BLaER1 (cell line): ENCODE data around the gene ENDOU.
A peak's percentile ranks its signal among the peaks of the same experiment; 100 is the strongest.

Source experiments
- H3K27ac ChIP-seq: shearing (Covaris generic); formaldehyde crosslinking; 2 replicates; pipeline ENCODE4 v1.8.1; 2022
- H3K27me3 ChIP-seq: shearing (Covaris generic); formaldehyde crosslinking; 2 replicates; pipeline ENCODE4 v1.8.1; 2022
- H3K36me3 ChIP-seq: shearing (Covaris generic); formaldehyde crosslinking; 2 replicates; pipeline ENCODE4 v1.8.1; 2022
- H3K4me1 ChIP-seq: shearing (Covaris generic); formaldehyde crosslinking; 2 replicates; pipeline ENCODE4 v1.8.1; 2022
- H3K4me2 ChIP-seq: shearing (Covaris generic); formaldehyde crosslinking; 2 replicates; pipeline ENCODE4 v1.8.1; 2022
- H3K4me3 ChIP-seq: shearing (Covaris generic); formaldehyde crosslinking; 2 replicates; pipeline ENCODE4 v1.8.1; 2022
- H3K9ac ChIP-seq: shearing (Covaris generic); formaldehyde crosslinking; 2 replicates; pipeline ENCODE4 v1.8.1; 2022
- H3K9me3 ChIP-seq: shearing (Covaris generic); formaldehyde crosslinking; 2 replicates; pipeline ENCODE4 v1.8.1; 2022
- H4K20me1 ChIP-seq: shearing (Covaris generic); formaldehyde crosslinking; 2 replicates; pipeline ENCODE4 v1.8.1; 2022
- Cebpa-rat ChIP-seq: shearing (Covaris generic); IDR thresholded peaks from 2 replicates; pipeline ENCODE4 v1.8.1; 2022

The ENDOU gene, protein sequence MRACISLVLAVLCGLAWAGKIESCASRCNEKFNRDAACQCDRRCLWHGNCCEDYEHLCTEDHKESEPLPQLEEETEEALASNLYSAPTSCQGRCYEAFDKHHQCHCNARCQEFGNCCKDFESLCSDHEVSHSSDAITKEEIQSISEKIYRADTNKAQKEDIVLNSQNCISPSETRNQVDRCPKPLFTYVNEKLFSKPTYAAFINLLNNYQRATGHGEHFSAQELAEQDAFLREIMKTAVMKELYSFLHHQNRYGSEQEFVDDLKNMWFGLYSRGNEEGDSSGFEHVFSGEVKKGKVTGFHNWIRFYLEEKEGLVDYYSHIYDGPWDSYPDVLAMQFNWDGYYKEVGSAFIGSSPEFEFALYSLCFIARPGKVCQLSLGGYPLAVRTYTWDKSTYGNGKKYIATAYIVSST

DNA sequence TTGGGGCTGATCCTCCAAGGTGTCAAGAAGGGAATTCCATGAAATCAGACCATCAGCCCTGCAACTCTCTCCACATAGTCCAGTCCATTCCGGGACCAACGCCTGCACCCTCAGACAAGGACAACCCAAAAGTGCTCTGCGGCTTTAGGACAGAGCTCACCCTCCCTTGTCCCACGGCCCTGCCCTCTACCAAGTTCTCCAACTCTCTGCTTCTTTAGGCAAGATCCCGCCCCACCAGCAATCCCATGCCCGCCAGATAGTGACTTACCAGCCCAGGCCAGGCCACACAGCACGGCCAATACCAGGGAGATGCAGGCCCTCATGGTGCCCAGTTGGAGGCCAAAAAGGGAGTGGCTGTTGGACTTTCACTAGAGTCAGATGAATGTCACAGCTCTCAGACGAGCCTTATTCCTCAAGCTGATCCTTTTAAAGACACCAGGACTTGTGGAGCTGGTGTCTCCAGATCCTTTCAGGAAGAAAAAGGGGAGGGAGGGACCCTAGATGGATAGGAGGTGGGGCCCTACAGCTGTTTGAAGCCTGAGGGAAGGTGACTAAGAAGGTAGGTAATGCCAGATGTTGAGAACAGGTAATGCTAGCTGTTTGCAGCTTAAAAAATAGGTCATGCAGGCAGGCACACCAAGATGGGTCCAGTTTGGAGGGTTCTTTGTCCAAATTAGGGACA lies at the start of gene ENDOU:
TSS of gene ENDOU (minus strand) at position 400 of the 682 bp plus-strand sequence. CDS start at position 323, 77 bp downstream.
- TF ChIP-seq Cebpa-rat: no peak
- Histone ChIP-seq H3K27ac (peak within 1 kb of the TSS; percentile 12; the same call in 1 of the 2 replicates), H3K9me3 (no peaks in the 10 kb centered on the region), H3K4me2 (peak within 1 kb of the TSS; percentile 76), H3K4me1 (peaks cover 55% of the 10 kb centered on the region), H4K20me1 (no peaks in the 10 kb centered on the region), H3K4me3 (no peak within 1 kb of the TSS), H3K9ac (no peak within 1 kb of the TSS), H3K36me3 (no peaks in the 10 kb centered on the region), H3K27me3 (no peaks in the 10 kb centered on the region)

DNA sequence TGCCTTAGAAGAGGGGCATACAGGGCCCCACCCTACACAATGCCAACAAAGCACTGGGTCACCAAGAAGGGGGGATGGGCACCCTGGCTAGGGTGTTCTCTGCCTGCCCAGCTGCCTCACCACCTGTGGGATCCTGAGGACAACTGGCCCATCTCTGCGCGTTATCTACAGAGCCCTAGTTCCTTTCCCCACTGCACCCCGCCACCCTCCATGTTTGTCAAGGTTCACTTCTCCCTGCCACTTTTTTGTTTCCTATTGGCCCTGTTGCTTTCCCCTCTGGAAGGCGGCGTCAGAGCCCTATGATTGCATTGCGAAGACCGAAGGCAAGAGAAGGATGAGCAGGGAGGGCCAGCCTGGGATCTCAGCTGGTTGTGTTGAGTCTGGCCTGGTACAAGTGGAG lies 49.4 kb upstream of the ENDOU start:
- Histone ChIP-seq H3K27me3 (no peaks in the 10 kb centered on the region), H3K9me3 (no peaks in the 10 kb centered on the region), H3K27ac (peak overlapping the region; percentile 78), H4K20me1 (peaks cover 41% of the 10 kb centered on the region), H3K9ac (no peak overlapping the region), H3K4me2 (peak overlapping the region; percentile 94), H3K4me3 (peak overlapping the region; percentile 39; the same call in 1 of the 2 replicates), H3K4me1 (peaks cover 67% of the 10 kb centered on the region), H3K36me3 (no peaks in the 10 kb centered on the region)
- TF ChIP-seq Cebpa-rat: no peak

DNA sequence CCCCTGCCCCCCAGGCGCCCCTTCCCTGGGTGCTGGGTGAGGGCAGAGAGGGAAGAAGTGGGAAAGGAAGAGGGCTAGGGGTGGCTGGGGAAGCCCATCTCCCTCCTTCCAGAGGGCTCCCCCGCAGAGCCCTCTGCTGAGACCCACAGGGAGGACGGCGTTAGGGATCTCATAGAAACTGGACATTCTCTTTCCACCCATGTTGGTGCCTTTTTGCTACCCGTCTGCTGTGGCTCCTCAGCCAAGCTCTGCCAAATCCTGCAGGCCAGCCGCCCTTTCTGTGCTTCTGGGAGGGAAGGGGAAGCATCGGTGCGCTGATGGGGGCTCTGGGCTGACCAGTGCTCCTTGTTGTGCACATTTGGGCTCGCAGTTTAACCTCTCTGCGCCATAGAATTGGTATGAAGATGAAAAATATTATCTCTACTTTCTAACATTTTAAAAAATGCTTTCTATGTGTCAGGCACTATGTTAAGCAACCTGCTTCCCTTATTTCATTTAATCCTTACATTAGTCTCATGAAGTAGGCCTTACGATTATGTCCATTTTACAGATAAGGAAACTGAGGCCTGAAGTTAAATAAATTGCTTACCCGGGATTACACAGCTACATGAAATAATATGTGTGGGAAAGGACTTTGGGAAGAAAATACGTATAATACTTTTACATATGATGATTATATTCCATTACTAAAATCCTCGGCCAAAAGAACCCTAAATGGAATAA lies 48.7 kb upstream of the ENDOU start:
- Histone ChIP-seq H3K36me3 (no peaks in the 10 kb centered on the region), H3K27me3 (no peaks in the 10 kb centered on the region), H3K4me1 (peaks cover 61% of the 10 kb centered on the region), H4K20me1 (peaks cover 36% of the 10 kb centered on the region), H3K9ac (peak overlapping the region; percentile 82), H3K4me3 (peak overlapping the region; percentile 83), H3K9me3 (no peaks in the 10 kb centered on the region), H3K27ac (peak overlapping the region; percentile 82), H3K4me2 (peak overlapping the region; percentile 94)
- TF ChIP-seq Cebpa-rat: no peak

DNA sequence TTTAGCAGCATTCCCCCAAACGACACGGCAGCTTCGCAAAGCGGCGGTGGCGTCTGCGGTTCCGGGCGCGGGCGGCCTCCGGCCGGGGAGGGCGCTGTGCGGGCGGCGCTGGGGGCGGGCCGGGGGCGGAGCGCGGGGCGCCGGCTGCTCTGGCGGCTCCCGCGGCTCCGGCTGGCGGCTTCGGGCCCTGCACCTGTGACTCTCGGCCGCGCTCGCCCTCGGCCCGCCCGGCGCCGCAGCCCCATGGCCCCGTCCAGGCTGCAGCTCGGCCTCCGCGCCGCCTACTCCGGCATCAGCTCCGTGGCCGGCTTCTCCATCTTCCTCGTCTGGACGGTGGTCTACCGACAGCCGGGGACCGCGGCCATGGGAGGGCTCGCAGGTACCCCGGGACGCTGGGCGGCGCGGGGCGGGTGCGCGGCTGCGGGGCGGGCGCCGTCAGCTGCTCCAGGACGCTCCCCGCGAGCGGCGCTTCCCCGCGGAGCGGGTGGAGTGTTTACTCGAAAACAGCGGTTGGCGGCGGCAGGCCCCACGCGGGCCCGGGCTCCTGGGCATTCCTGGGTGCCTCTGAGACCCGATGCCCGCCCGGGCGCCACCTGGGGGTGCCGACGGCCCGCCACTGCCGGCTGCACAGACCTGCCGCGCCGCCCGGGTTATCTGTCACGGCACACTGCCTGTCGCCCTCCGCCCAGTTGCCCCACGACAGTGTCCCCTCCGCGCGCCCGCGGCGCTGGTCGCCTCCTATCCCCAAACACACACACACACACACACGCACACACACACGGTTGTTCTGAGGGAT lies 48.0 kb upstream of the ENDOU start, which contains the start of gene SLC48A1:
TSS of gene SLC48A1 (plus strand) at position 177 of the 796 bp plus-strand sequence. CDS start at position 244, 67 bp downstream.
- peaks cover 29% of the 10 kb centered on the region for H4K20me1 ChIP-seq
- no peaks in the 10 kb centered on the region for H3K36me3 ChIP-seq
- no peaks in the 10 kb centered on the region for H3K27me3 ChIP-seq
- H3K4me3 ChIP-seq: peak within 1 kb of the TSS; percentile 83
- peak within 1 kb of the TSS; percentile 82 for H3K9ac ChIP-seq
- no peak for TF ChIP-seq Cebpa-rat
- no peaks in the 10 kb centered on the region for H3K9me3 ChIP-seq
- peak within 1 kb of the TSS; percentile 82 for H3K27ac ChIP-seq
- H3K4me2 ChIP-seq: peak within 1 kb of the TSS; percentile 94
- peaks cover 56% of the 10 kb centered on the region for H3K4me1 ChIP-seq

DNA sequence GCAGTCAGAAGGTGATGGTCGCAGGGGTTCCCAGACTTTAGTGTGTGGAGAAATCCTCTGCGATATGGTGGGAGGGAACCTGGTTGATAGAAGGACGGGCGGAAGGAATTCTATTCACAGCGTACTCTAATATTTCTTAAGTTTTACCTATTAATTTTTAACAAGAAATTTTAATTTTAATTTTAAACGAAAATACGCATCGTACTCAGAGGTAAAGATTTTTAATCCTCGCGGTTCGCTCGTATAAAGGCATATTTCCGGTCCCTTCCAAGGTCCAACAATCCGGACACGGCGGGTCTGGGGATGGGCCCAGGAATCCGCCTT lies 47.4 kb upstream of the ENDOU start:
- TF ChIP-seq Cebpa-rat: no peak
- Histone ChIP-seq H3K4me2 (peak overlapping the region; percentile 94), H3K4me1 (peaks cover 53% of the 10 kb centered on the region), H3K27ac (no peak overlapping the region), H4K20me1 (peaks cover 23% of the 10 kb centered on the region), H3K36me3 (no peaks in the 10 kb centered on the region), H3K9ac (peak overlapping the region; percentile 82; the same call in 1 of the 2 replicates), H3K4me3 (peak overlapping the region; percentile 83), H3K27me3 (no peaks in the 10 kb centered on the region), H3K9me3 (no peaks in the 10 kb centered on the region)

DNA sequence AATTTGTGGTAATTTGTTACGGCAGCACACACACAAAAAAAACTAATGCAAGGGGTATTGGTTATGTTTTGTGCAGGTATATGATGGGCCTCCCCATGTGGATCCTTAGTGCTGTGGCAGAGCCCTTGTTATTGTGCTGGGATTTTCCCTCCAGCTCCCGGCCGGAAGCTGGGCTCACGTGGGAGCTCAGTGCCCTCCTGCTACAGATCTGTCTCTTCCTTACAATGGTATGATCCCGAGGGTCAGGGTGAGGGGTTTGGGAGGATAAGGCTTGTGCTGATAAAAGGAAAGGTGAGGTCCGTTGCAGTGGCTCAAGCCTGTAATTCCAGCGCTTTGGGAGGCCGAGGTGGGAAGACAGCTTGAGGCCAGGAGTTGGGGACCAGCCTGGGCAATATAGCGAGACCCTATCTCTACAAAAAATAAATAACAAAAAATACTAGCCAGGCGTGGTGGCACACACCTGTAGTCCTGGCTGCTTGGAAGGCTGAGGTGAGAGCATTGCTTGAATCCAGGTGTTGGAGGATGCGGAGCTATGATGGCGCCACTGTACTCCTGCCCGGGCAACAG lies 46.9 kb upstream of the ENDOU start:
- Histone ChIP-seq H3K9ac (no peak overlapping the region), H3K4me2 (peak overlapping the region; percentile 94)
- no peak for TF ChIP-seq Cebpa-rat

DNA sequence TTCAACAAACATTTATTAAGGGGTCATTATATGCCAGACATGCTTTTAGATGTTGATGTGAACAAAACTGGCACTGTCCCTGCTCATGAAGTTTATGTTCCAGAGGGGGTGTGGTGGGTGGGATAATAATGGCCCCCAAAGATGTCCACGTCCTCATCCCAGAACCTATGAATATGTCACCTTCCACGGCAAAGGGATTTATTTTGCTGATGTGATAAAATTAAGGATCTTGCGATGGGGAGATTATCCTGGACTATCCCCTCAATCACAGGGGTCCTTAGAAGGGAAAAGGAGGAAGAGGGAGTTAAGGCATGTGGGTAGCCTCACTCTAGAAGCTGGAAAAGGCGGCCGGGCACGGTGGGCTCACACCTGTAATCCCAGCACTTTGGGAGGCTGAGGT lies 46.0 kb upstream of the ENDOU start:
- no peak overlapping the region for H3K27ac ChIP-seq
- H3K9ac ChIP-seq: no peak overlapping the region
- peaks cover 53% of the 10 kb centered on the region for H3K4me1 ChIP-seq
- H3K36me3 ChIP-seq: no peaks in the 10 kb centered on the region
- TF ChIP-seq Cebpa-rat: no peak
- H4K20me1 ChIP-seq: peaks cover 18% of the 10 kb centered on the region
- H3K4me2 ChIP-seq: no peak overlapping the region
- H3K27me3 ChIP-seq: no peaks in the 10 kb centered on the region
- no peaks in the 10 kb centered on the region for H3K9me3 ChIP-seq
- H3K4me3 ChIP-seq: no peak overlapping the region

More for the DNA sequence above, 46.9 kb upstream of the ENDOU start:
- H3K27me3 ChIP-seq: no peaks in the 10 kb centered on the region
- H3K36me3 ChIP-seq: no peaks in the 10 kb centered on the region
- no peaks in the 10 kb centered on the region for H3K9me3 ChIP-seq
- H3K4me3 ChIP-seq: 0 out of 2 replicates have a peak overlapping the region, but pooled peaks have one; percentile 83
- H3K27ac ChIP-seq: no peak overlapping the region
- peaks cover 53% of the 10 kb centered on the region for H3K4me1 ChIP-seq
- H4K20me1 ChIP-seq: peaks cover 20% of the 10 kb centered on the region

DNA sequence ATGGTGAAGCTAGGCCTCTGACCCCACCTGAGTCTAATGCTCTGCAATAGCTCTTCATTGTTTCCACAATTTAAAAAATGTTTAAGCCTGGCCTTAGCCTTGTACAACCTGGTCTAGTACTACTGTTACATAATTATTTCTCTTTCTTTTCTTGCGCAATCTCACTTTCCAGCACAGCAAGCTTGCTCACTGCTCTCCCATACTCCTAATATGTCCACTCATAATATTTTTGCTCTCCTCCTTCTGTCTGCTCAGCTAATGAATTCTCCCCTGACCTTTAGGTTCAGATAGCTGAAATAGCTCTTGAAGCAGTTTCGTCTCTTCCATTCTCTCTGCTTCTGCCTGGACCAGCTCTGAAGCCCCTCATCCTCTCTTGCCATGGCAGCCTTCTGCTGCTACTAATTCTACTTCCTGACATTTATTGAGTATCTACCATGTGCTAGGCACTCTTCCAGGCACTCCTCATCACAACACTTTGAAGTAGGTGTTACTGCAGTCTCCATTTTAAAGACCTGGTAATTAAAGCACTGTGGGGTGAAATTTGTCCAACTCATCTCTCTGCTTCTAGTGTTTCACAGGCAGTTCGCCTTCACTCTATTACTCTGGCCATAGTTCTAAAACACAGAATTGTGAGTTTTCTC lies 44.9 kb upstream of the ENDOU start:
- no peaks in the 10 kb centered on the region for H3K36me3 ChIP-seq
- H3K9me3 ChIP-seq: no peaks in the 10 kb centered on the region
- TF ChIP-seq Cebpa-rat: peak; percentile 94
- H3K4me2 ChIP-seq: no peak overlapping the region
- peaks cover 53% of the 10 kb centered on the region for H3K4me1 ChIP-seq
- H4K20me1 ChIP-seq: peaks cover 7% of the 10 kb centered on the region
- H3K9ac ChIP-seq: no peak overlapping the region
- no peak overlapping the region for H3K4me3 ChIP-seq
- no peak overlapping the region for H3K27ac ChIP-seq
- no peaks in the 10 kb centered on the region for H3K27me3 ChIP-seq
